ENCODE measurements around the gene F13B. TPM values are rescaled to one million over a fixed set of nuclear protein-coding genes. Genes with fewer than 3 reads are reported as not detected.

Gene F13B
- total RNA-seq, 1 experiment from 2014 or later: not detected

GRCh38 chr1:197017558-197018146, 49.4 kb downstream of the F13B start:
- H3K36me3 Mint-ChIP-seq (ENCODE audit: insufficient read depth, unreplicated experiment): no peaks in the 10 kb centered on the region
- BruUV-seq (replicated peaks): no TSS peak
- DNase-seq: no peak
- no peak overlapping the region for H3K27ac Mint-ChIP-seq (ENCODE audit: unreplicated experiment)
- TF ChIP-seq, protein P1, sequence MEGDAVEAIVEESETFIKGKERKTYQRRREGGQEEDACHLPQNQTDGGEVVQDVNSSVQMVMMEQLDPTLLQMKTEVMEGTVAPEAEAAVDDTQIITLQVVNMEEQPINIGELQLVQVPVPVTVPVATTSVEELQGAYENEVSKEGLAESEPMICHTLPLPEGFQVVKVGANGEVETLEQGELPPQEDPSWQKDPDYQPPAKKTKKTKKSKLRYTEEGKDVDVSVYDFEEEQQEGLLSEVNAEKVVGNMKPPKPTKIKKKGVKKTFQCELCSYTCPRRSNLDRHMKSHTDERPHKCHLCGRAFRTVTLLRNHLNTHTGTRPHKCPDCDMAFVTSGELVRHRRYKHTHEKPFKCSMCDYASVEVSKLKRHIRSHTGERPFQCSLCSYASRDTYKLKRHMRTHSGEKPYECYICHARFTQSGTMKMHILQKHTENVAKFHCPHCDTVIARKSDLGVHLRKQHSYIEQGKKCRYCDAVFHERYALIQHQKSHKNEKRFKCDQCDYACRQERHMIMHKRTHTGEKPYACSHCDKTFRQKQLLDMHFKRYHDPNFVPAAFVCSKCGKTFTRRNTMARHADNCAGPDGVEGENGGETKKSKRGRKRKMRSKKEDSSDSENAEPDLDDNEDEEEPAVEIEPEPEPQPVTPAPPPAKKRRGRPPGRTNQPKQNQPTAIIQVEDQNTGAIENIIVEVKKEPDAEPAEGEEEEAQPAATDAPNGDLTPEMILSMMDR (IDR thresholded peaks at IDR 0.05; ENCODE audit: unreplicated experiment): no peak
- H3K4me1 Mint-ChIP-seq (ENCODE audit: low read depth, unreplicated experiment): no peaks in the 10 kb centered on the region
- intact Hi-C loops (cut with micrococcal nuclease; ENCODE audit: unreplicated experiment): no loop called here
- no peaks in the 10 kb centered on the region for H3K9me3 Mint-ChIP-seq (ENCODE audit: low read depth, unreplicated experiment)
- CTCF ChIA-PET: no interaction called here
- no peaks in the 10 kb centered on the region for H3K27me3 Mint-ChIP-seq (ENCODE audit: unreplicated experiment)
- no peak overlapping the region for H3K4me3 Mint-ChIP-seq (ENCODE audit: low read depth, unreplicated experiment)

- H3K27me3 Mint-ChIP-seq (ENCODE audit: unreplicated experiment): no peaks in the 10 kb centered on the region
- no peak overlapping the region for H3K27ac Mint-ChIP-seq (ENCODE audit: unreplicated experiment)
- CTCF ChIA-PET: no interaction called here
- no TSS peak for BruUV-seq (replicated peaks)
- no peak for DNase-seq
- TF ChIP-seq, protein P1 (IDR thresholded peaks at IDR 0.05; ENCODE audit: unreplicated experiment): no peak
- intact Hi-C loops (cut with micrococcal nuclease; ENCODE audit: unreplicated experiment): no loop called here
- no peaks in the 10 kb centered on the region for H3K9me3 Mint-ChIP-seq (ENCODE audit: low read depth, unreplicated experiment)
- no peaks in the 10 kb centered on the region for H3K36me3 Mint-ChIP-seq (ENCODE audit: insufficient read depth, unreplicated experiment)
- no peak overlapping the region for H3K4me3 Mint-ChIP-seq (ENCODE audit: low read depth, unreplicated experiment)
- no peaks in the 10 kb centered on the region for H3K4me1 Mint-ChIP-seq (ENCODE audit: low read depth, unreplicated experiment)
These were observed 50.3 kb downstream of the F13B start for GRCh38 chr1:197016751-197017150.

- no TSS peak for BruUV-seq (replicated peaks)
- Mint-ChIP-seq H3K36me3 (ENCODE audit: insufficient read depth, unreplicated experiment) (no peaks in the 10 kb centered on the region), H3K4me1 (ENCODE audit: low read depth, unreplicated experiment) (no peaks in the 10 kb centered on the region), H3K27me3 (ENCODE audit: unreplicated experiment) (no peaks in the 10 kb centered on the region), H3K9me3 (ENCODE audit: low read depth, unreplicated experiment) (peaks cover 2% of the 10 kb centered on the region), H3K27ac (ENCODE audit: unreplicated experiment) (no peak overlapping the region), H3K4me3 (ENCODE audit: low read depth, unreplicated experiment) (no peak overlapping the region)
- intact Hi-C loops (cut with micrococcal nuclease; ENCODE audit: unreplicated experiment): no loop called here
- CTCF ChIA-PET: no interaction called here
- no peak for DNase-seq
- TF ChIP-seq, protein P1 (IDR thresholded peaks at IDR 0.05; ENCODE audit: unreplicated experiment): no peak
These were observed 53.8 kb downstream of the F13B start for GRCh38 chr1:197013234-197013633.

GRCh38 chr1:197011614-197012013, 55.4 kb downstream of the F13B start:
- no peaks in the 10 kb centered on the region for H3K4me1 Mint-ChIP-seq (ENCODE audit: low read depth, unreplicated experiment)
- no peak overlapping the region for H3K27ac Mint-ChIP-seq (ENCODE audit: unreplicated experiment)
- no peak for DNase-seq
- intact Hi-C loops (cut with micrococcal nuclease; ENCODE audit: unreplicated experiment): no loop called here
- BruUV-seq (replicated peaks): no TSS peak
- no peaks in the 10 kb centered on the region for H3K36me3 Mint-ChIP-seq (ENCODE audit: insufficient read depth, unreplicated experiment)
- H3K9me3 Mint-ChIP-seq (ENCODE audit: low read depth, unreplicated experiment): peaks cover 2% of the 10 kb centered on the region
- TF ChIP-seq, protein P1 (IDR thresholded peaks at IDR 0.05; ENCODE audit: unreplicated experiment): no peak
- CTCF ChIA-PET: no interaction called here
- H3K27me3 Mint-ChIP-seq (ENCODE audit: unreplicated experiment): no peaks in the 10 kb centered on the region
- no peak overlapping the region for H3K4me3 Mint-ChIP-seq (ENCODE audit: low read depth, unreplicated experiment)
